Adipocyte (in vitro differentiated cells): ENCODE data around the gene PLK2.

Source experiments
- DNase-seq: peaks from one replicate; pipeline ENCODE4 v3.0.0-alpha.2; 2015; ENCODE audit warnings: low read depth
- H3K27me3 ChIP-seq: replicated peaks from 2 replicates; pipeline ENCODE4 v1.7.0; 2013; ENCODE audit warnings: mild to moderate bottlenecking, low read length, moderate library complexity; ENCODE audit not compliant: control insufficient read depth, insufficient read depth
- H3K36me3 ChIP-seq: 2 replicates; pipeline ENCODE4 v1.7.0; 2013; ENCODE audit warnings: low read length, mild to moderate bottlenecking, moderate library complexity; ENCODE audit not compliant: control insufficient read depth, insufficient read depth, severe bottlenecking
- H3K4me1 ChIP-seq: 2 replicates; pipeline ENCODE4 v1.7.0; 2013; ENCODE audit warnings: mild to moderate bottlenecking, low read length, moderate library complexity; ENCODE audit not compliant: control insufficient read depth, insufficient read depth
- H3K4me3 ChIP-seq: 2 replicates; pipeline ENCODE4 v1.7.0; 2013; ENCODE audit warnings: mild to moderate bottlenecking, low read length, moderate library complexity
- H3K9ac ChIP-seq: 2 replicates; pipeline ENCODE4 v1.7.0; 2013; ENCODE audit warnings: mild to moderate bottlenecking, low read length, moderate library complexity
- H3K9me3 ChIP-seq: 2 replicates; pipeline ENCODE4 v1.7.0; 2013; ENCODE audit warnings: mild to moderate bottlenecking, low read length, moderate library complexity; ENCODE audit not compliant: control insufficient read depth

PLK2 gene

GRCh38 chr5:58475404-58475803 is 15.5 kb upstream of the PLK2 start:
- Histone ChIP-seq H3K4me1 (no peaks in the 10 kb centered on the region), H3K27me3 (no peaks in the 10 kb centered on the region), H3K9ac (no peak overlapping the region), H3K4me3 (no peak overlapping the region), H3K36me3 (no peaks in the 10 kb centered on the region), H3K9me3 (peaks cover 2% of the 10 kb centered on the region)
- DNase-seq, result no peak

GRCh38 chr5:58469896-58470295 is 10.0 kb upstream of the PLK2 start:
- Histone ChIP-seq H3K9me3 (no peaks in the 10 kb centered on the region), H3K4me3 (no peak overlapping the region), H3K4me1 (no peaks in the 10 kb centered on the region), H3K27me3 (no peaks in the 10 kb centered on the region), H3K9ac (no peak overlapping the region), H3K36me3 (no peaks in the 10 kb centered on the region)
- no peak for DNase-seq

- Histone ChIP-seq H3K4me1 (peaks cover 6% of the 10 kb centered on the region), H3K27me3 (no peaks in the 10 kb centered on the region), H3K36me3 (no peaks in the 10 kb centered on the region), H3K4me3 (no peak overlapping the region), H3K9ac (no peak overlapping the region), H3K9me3 (no peaks in the 10 kb centered on the region)
- DNase-seq, result no peak
These were observed 7.1 kb upstream of the PLK2 start for GRCh38 chr5:58466939-58467338.

- Histone ChIP-seq H3K4me3 (no peak overlapping the region), H3K9ac (peak overlapping the region; percentile 8), H3K36me3 (peaks cover 2% of the 10 kb centered on the region), H3K4me1 (peaks cover 19% of the 10 kb centered on the region), H3K9me3 (no peaks in the 10 kb centered on the region), H3K27me3 (no peaks in the 10 kb centered on the region)
- DNase-seq, result peak; percentile 82
These were observed 2.8 kb upstream of the PLK2 start for GRCh38 chr5:58462623-58463230.

- Histone ChIP-seq H3K27me3 (no peaks in the 10 kb centered on the region), H3K4me1 (peaks cover 23% of the 10 kb centered on the region)
- no peak for DNase-seq
These were observed 2.3 kb upstream of the PLK2 start for GRCh38 chr5:58462154-58462553.

GRCh38 chr5:58460732-58461286 is 923 bp upstream of the PLK2 start:
- Histone ChIP-seq H3K9ac (peak overlapping the region; percentile 89), H3K4me1 (peaks cover 24% of the 10 kb centered on the region), H3K4me3 (peak overlapping the region; percentile 93), H3K27me3 (no peaks in the 10 kb centered on the region), H3K36me3 (peaks cover 22% of the 10 kb centered on the region), H3K9me3 (no peaks in the 10 kb centered on the region)
- peak; percentile 95 for DNase-seq

More at GRCh38 chr5:58462154-58462553, 2.3 kb upstream of the PLK2 start:
- Histone ChIP-seq H3K9ac (peak overlapping the region; percentile 8), H3K4me3 (no peak overlapping the region), H3K36me3 (peaks cover 8% of the 10 kb centered on the region), H3K9me3 (no peaks in the 10 kb centered on the region)

GRCh38 chr5:58459146-58460001 is 512 bp downstream of the PLK2 start:
- H3K27me3 ChIP-seq, result no peaks in the 10 kb centered on the region
- H3K9ac ChIP-seq, result peak overlapping the region; percentile 89
- H3K9me3 ChIP-seq, result no peaks in the 10 kb centered on the region
- peak; percentile 71 for DNase-seq
- H3K4me3 ChIP-seq, result peak overlapping the region; percentile 93
- H3K36me3 ChIP-seq, result peaks cover 36% of the 10 kb centered on the region
- H3K4me1 ChIP-seq, result peaks cover 24% of the 10 kb centered on the region

- H3K9me3 ChIP-seq, result no peaks in the 10 kb centered on the region
- H3K9ac ChIP-seq, result peak overlapping the region; percentile 89
- no peaks in the 10 kb centered on the region for H3K27me3 ChIP-seq
- peak overlapping the region; percentile 93 for H3K4me3 ChIP-seq
- H3K4me1 ChIP-seq, result peaks cover 24% of the 10 kb centered on the region
- peaks cover 42% of the 10 kb centered on the region for H3K36me3 ChIP-seq
- no peak for DNase-seq
These were observed 1.1 kb downstream of the PLK2 start for GRCh38 chr5:58458743-58459145.

- no peak for DNase-seq
- Histone ChIP-seq H3K9me3 (no peaks in the 10 kb centered on the region), H3K4me3 (peak overlapping the region; percentile 93), H3K4me1 (peaks cover 24% of the 10 kb centered on the region), H3K9ac (peak overlapping the region; percentile 89), H3K27me3 (no peaks in the 10 kb centered on the region), H3K36me3 (peaks cover 47% of the 10 kb centered on the region)
These were observed 1.6 kb downstream of the PLK2 start for GRCh38 chr5:58458141-58458742.

GRCh38 chr5:58457050-58457449 is 2.8 kb downstream of the PLK2 start:
- no peaks in the 10 kb centered on the region for H3K9me3 ChIP-seq
- H3K4me3 ChIP-seq, result peak overlapping the region; percentile 93
- no peaks in the 10 kb centered on the region for H3K27me3 ChIP-seq
- no peak for DNase-seq
- peaks cover 47% of the 10 kb centered on the region for H3K36me3 ChIP-seq
- H3K9ac ChIP-seq, result no peak overlapping the region
- H3K4me1 ChIP-seq, result peaks cover 20% of the 10 kb centered on the region

GRCh38 chr5:58456486-58456885 is 3.4 kb downstream of the PLK2 start:
- Histone ChIP-seq H3K4me1 (peaks cover 17% of the 10 kb centered on the region), H3K36me3 (peaks cover 47% of the 10 kb centered on the region), H3K9ac (no peak overlapping the region), H3K4me3 (peak overlapping the region; percentile 93), H3K27me3 (no peaks in the 10 kb centered on the region), H3K9me3 (no peaks in the 10 kb centered on the region)
- DNase-seq, result no peak
